Measurements from ENCODE around the gene SORCS2. TPM values are rescaled to one million over a fixed set of nuclear protein-coding genes. Genes with fewer than 3 reads are reported as not detected.

SORCS2 gene
- total RNA-seq, 1 experiment from 2014 or later, result 4.1 TPM

DNA sequence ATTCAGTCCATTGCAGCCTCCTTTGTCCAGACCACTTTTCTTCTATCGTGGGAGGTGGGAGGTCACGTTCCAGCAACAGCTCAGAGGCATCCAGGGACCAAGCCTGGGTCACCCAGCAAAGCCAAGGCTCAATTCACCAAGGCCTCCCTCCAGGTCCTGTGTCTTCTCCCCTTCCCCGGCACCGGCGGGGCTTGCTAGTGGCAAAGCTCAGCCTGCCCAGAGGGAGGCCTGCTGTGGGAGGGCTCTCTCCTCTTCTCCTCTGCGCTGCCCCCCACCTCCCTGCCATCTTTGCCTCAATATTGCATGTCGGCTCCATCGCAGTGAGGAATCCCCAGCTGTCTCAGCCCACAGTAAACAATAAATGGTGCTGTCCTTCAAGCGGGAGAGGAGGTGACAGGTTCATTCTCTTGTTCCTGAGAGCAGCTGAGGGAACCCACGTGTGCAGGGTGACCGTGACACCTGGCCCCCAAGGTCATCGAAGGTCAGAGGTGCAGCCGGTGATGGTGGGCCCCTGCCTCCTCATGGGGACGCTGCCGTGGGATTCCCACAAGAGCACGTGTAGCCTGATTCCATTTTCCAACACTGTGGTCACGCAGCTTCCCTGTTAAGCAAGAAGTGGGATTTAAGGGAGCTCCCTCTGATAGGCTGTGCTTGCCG lies 353.9 kb downstream of the SORCS2 start:
- H3K79me2 ChIP-seq (ENCODE audit: low read length), result no peaks in the 10 kb centered on the region
- no peak overlapping the region for H2AFZ ChIP-seq (ENCODE audit: low read length)
- ATAC-seq (no peak), DNase-seq (no peak)
- TF ChIP-seq EZH2 (IDR thresholded peaks at IDR 0.05; ENCODE audit: low read length, unreplicated experiment), result no peak
- intact Hi-C loops (cut with micrococcal nuclease), result no loop called here
- H3K4me2 ChIP-seq (ENCODE audit: low read length), result no peak overlapping the region
- CTCF ChIA-PET, result no interaction called here
- no peak overlapping the region for H3K4me3 ChIP-seq (ENCODE audit: low read length)
- H3K36me3 ChIP-seq (ENCODE audit: low read depth, low read length), result no peaks in the 10 kb centered on the region
- no peaks in the 10 kb centered on the region for H3K9me2 ChIP-seq (replicated peaks; ENCODE audit: low read length)
- H3K9me3 ChIP-seq (ENCODE audit: low read length), result no peaks in the 10 kb centered on the region
- H3F3A ChIP-seq (ENCODE audit: low read length, unreplicated experiment), result no peaks in the 10 kb centered on the region
- no peak overlapping the region for H3K27ac ChIP-seq (ENCODE audit: low read length)
- no peaks in the 10 kb centered on the region for H3K27me3 ChIP-seq (ENCODE audit: low read length)
- no peak overlapping the region for H3K9ac ChIP-seq (ENCODE audit: low read length)
- POLR2A ChIA-PET (ENCODE audit: unreplicated experiment), result no interaction called here
- H3K4me1 ChIP-seq (ENCODE audit: insufficient read depth, low read length), result peaks cover 14% of the 10 kb centered on the region; the same call in 1 of the 2 replicates
- no TSS peak for BruUV-seq (replicated peaks)
- no peaks in the 10 kb centered on the region for H4K20me1 ChIP-seq (ENCODE audit: low read length)

GRCh38 chr4:7546809-7547367 lies 354.6 kb downstream of the SORCS2 start:
- intact Hi-C loops (cut with micrococcal nuclease), result no loop called here
- CTCF ChIA-PET, result no interaction called here
- no peaks in the 10 kb centered on the region for H3K27me3 ChIP-seq (ENCODE audit: low read length)
- H2AFZ ChIP-seq (ENCODE audit: low read length), result no peak overlapping the region
- H3K27ac ChIP-seq (ENCODE audit: low read length), result no peak overlapping the region
- H3K79me2 ChIP-seq (ENCODE audit: low read length), result no peaks in the 10 kb centered on the region
- POLR2A ChIA-PET (ENCODE audit: unreplicated experiment), result no interaction called here
- H3K4me2 ChIP-seq (ENCODE audit: low read length), result no peak overlapping the region
- H4K20me1 ChIP-seq (ENCODE audit: low read length), result no peaks in the 10 kb centered on the region
- DNase-seq (peak; percentile 16), ATAC-seq (no peak)
- no peaks in the 10 kb centered on the region for H3K9me3 ChIP-seq (ENCODE audit: low read length)
- no peak overlapping the region for H3K4me3 ChIP-seq (ENCODE audit: low read length)
- H3K36me3 ChIP-seq (ENCODE audit: low read depth, low read length), result no peaks in the 10 kb centered on the region
- peaks cover 14% of the 10 kb centered on the region; the same call in 1 of the 2 replicates for H3K4me1 ChIP-seq (ENCODE audit: insufficient read depth, low read length)
- no peaks in the 10 kb centered on the region for H3F3A ChIP-seq (ENCODE audit: low read length, unreplicated experiment)
- no peaks in the 10 kb centered on the region for H3K9me2 ChIP-seq (replicated peaks; ENCODE audit: low read length)
- H3K9ac ChIP-seq (ENCODE audit: low read length), result no peak overlapping the region
- BruUV-seq (replicated peaks), result no TSS peak
- TF ChIP-seq, protein P1, sequence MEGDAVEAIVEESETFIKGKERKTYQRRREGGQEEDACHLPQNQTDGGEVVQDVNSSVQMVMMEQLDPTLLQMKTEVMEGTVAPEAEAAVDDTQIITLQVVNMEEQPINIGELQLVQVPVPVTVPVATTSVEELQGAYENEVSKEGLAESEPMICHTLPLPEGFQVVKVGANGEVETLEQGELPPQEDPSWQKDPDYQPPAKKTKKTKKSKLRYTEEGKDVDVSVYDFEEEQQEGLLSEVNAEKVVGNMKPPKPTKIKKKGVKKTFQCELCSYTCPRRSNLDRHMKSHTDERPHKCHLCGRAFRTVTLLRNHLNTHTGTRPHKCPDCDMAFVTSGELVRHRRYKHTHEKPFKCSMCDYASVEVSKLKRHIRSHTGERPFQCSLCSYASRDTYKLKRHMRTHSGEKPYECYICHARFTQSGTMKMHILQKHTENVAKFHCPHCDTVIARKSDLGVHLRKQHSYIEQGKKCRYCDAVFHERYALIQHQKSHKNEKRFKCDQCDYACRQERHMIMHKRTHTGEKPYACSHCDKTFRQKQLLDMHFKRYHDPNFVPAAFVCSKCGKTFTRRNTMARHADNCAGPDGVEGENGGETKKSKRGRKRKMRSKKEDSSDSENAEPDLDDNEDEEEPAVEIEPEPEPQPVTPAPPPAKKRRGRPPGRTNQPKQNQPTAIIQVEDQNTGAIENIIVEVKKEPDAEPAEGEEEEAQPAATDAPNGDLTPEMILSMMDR (conservative IDR thresholded peaks at IDR 0.05; ENCODE audit: low read depth, low read length), result no peak
- TF ChIP-seq EZH2phosphoT487 (IDR thresholded peaks at IDR 0.05; ENCODE audit: borderline replicate concordance, low read length), result no peak
- TF ChIP-seq EZH2 (IDR thresholded peaks at IDR 0.05; ENCODE audit: low read length, unreplicated experiment), result no peak

DNA sequence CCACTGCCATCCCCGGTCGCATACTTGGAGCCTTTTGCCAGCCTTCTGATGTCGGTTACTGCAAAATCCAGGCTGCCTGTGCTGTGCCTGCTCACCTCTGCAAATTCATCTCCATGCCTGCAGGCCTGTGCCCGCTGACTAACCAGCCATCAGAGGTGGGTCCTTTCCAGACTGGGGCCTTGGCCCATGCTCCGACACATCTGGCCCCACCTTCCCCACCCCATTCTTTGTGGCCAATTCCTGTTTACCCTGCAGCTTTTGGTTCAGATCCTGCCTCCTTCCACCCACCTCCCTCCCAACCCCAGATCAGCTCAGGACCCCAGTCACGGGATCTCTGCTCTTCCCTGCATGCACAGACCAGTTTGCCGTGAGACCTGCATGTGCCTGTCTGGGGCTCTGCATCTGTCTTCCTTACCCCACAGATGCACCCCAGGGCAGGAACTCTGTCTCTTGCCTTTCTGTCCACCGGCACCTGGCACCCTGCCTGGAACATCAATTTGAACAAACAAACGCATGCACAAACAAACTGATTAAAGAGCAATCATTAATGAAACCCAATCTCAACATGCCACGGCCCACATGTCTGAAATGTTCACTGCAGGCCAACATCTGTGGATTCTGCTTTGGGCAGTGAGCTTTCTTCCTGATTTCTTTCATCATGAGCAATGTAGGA lies 355.2 kb downstream of the SORCS2 start:
- no peak overlapping the region for H2AFZ ChIP-seq (ENCODE audit: low read length)
- H4K20me1 ChIP-seq (ENCODE audit: low read length), result no peaks in the 10 kb centered on the region
- H3K27ac ChIP-seq (ENCODE audit: low read length), result no peak overlapping the region
- peak; percentile 43 for ATAC-seq
- intact Hi-C loops (cut with micrococcal nuclease), result no loop called here
- peaks cover 14% of the 10 kb centered on the region; the same call in 1 of the 2 replicates for H3K4me1 ChIP-seq (ENCODE audit: insufficient read depth, low read length)
- H3K27me3 ChIP-seq (ENCODE audit: low read length), result no peaks in the 10 kb centered on the region
- CTCF ChIA-PET, result no interaction called here
- POLR2A ChIA-PET (ENCODE audit: unreplicated experiment), result no interaction called here
- TF ChIP-seq EZH2 (IDR thresholded peaks at IDR 0.05; ENCODE audit: low read length, unreplicated experiment), result no peak
- TF ChIP-seq, protein P1 (conservative IDR thresholded peaks at IDR 0.05; ENCODE audit: low read depth, low read length), result no peak
- no peak for TF ChIP-seq EZH2phosphoT487 (IDR thresholded peaks at IDR 0.05; ENCODE audit: borderline replicate concordance, low read length)
- BruUV-seq (replicated peaks), result no TSS peak
- H3K9me2 ChIP-seq (replicated peaks; ENCODE audit: low read length), result no peaks in the 10 kb centered on the region
- H3F3A ChIP-seq (ENCODE audit: low read length, unreplicated experiment), result no peaks in the 10 kb centered on the region
- H3K4me3 ChIP-seq (ENCODE audit: low read length), result no peak overlapping the region
- DNase-seq, result peak; percentile 32
- no peaks in the 10 kb centered on the region for H3K9me3 ChIP-seq (ENCODE audit: low read length)
- no peaks in the 10 kb centered on the region for H3K36me3 ChIP-seq (ENCODE audit: low read depth, low read length)
- H3K9ac ChIP-seq (ENCODE audit: low read length), result no peak overlapping the region
- no peaks in the 10 kb centered on the region for H3K79me2 ChIP-seq (ENCODE audit: low read length)
- no peak overlapping the region for H3K4me2 ChIP-seq (ENCODE audit: low read length)

Data from PC-3 (cell line).